GM12891 (cell line): ENCODE data around the gene IFITM5.

Source experiments
- POLR2A ChIP-seq: IDR thresholded peaks from 2 replicates; pipeline ENCODE4 v1.6.1; 2011; ENCODE audit warnings: low read depth, low read length, control low read depth
- POLR2AphosphoS5 ChIP-seq: IDR thresholded peaks from 2 replicates; pipeline ENCODE4 v1.6.1; 2011; ENCODE audit warnings: low read depth, low read length, control low read depth

- TF ChIP-seq POLR2AphosphoS5, result no peak
- TF ChIP-seq POLR2A, result no peak
Observed at GRCh38 chr11:305844-306211, 6.5 kb upstream of the IFITM5 start.
